ENCODE data around the gene RHEBL1. TPM values are rescaled to one million over a fixed set of nuclear protein-coding genes. Genes with fewer than 3 reads are reported as not detected.

RHEBL1 gene
- total RNA-seq, 3 donors from 2014 or later: 0.59 to 1.3 TPM; not detected in 1

- peaks cover 16% of the 10 kb centered on the region for H3K36me3 ChIP-seq
Observed at GRCh38 chr12:49054096-49054495, 15.7 kb downstream of the RHEBL1 start.

GRCh38 chr12:49052451-49053208 lies 17.1 kb downstream of the RHEBL1 start:
- no peak overlapping the region for H3K27ac ChIP-seq
- H3K4me3 ChIP-seq: no peak overlapping the region
- peaks cover 19% of the 10 kb centered on the region for H3K36me3 ChIP-seq
- H3K27me3 ChIP-seq: no peaks in the 10 kb centered on the region
- TF ChIP-seq POLR2AphosphoS5 (IDR thresholded peaks at IDR 0.05) (no peak), POLR2A (IDR thresholded peaks at IDR 0.05) (no peak)
- intact Hi-C loops (cut with DNase I; ENCODE audit: low total_unique reads): no loop called here
- no peaks in the 10 kb centered on the region for H3K9me3 ChIP-seq
- peaks cover 7 to 24% of the 10 kb centered on the region in 2 donors for H3K4me1 ChIP-seq
- DNase-seq (ENCODE audit: low spot score in 2 of 2): no peak

More at GRCh38 chr12:49054096-49054495, 15.7 kb downstream of the RHEBL1 start:
- Histone ChIP-seq H3K4me1 (peaks cover 10 to 32% of the 10 kb centered on the region in 2 donors), H3K27ac (no peak overlapping the region), H3K27me3 (no peaks in the 10 kb centered on the region), H3K4me3 (no peak overlapping the region), H3K9me3 (no peaks in the 10 kb centered on the region)
- DNase-seq (ENCODE audit: low spot score in 2 of 2): no peak
- intact Hi-C loops (cut with DNase I; ENCODE audit: low total_unique reads): no loop called here
- TF ChIP-seq CTCF (IDR thresholded peaks at IDR 0.05) (no peak), POLR2A (IDR thresholded peaks at IDR 0.05) (no peak), POLR2AphosphoS5 (IDR thresholded peaks at IDR 0.05) (no peak)

GRCh38 chr12:49051777-49052438 lies 17.9 kb downstream of the RHEBL1 start:
- no peak for TF ChIP-seq POLR2AphosphoS5 (IDR thresholded peaks at IDR 0.05)
- TF ChIP-seq CTCF (IDR thresholded peaks at IDR 0.05): no peak
- no peak for TF ChIP-seq POLR2A (IDR thresholded peaks at IDR 0.05)
- no peak for DNase-seq (ENCODE audit: low spot score in 2 of 2)
- intact Hi-C loops (cut with DNase I; ENCODE audit: low total_unique reads): no loop called here
- Histone ChIP-seq H3K27me3 (no peaks in the 10 kb centered on the region), H3K36me3 (peaks cover 19% of the 10 kb centered on the region), H3K4me1 (peaks cover 2 to 17% of the 10 kb centered on the region in 2 donors), H3K4me3 (no peak overlapping the region), H3K27ac (no peak overlapping the region), H3K9me3 (no peaks in the 10 kb centered on the region)

- intact Hi-C loops (cut with DNase I; ENCODE audit: low total_unique reads): no loop called here
- H3K27me3 ChIP-seq: no peaks in the 10 kb centered on the region
- H3K27ac ChIP-seq: no peak overlapping the region
- H3K4me3 ChIP-seq: no peak overlapping the region
- H3K36me3 ChIP-seq: peaks cover 21% of the 10 kb centered on the region
- no peak for DNase-seq (ENCODE audit: low spot score in 2 of 2)
- no peaks in the 10 kb centered on the region for H3K9me3 ChIP-seq
- TF ChIP-seq POLR2AphosphoS5 (IDR thresholded peaks at IDR 0.05) (no peak), POLR2A (IDR thresholded peaks at IDR 0.05) (no peak), CTCF (IDR thresholded peaks at IDR 0.05) (no peak)
- peaks cover 0 to 13% of the 10 kb centered on the region in 2 donors for H3K4me1 ChIP-seq
Observed at GRCh38 chr12:49051373-49051764, 18.4 kb downstream of the RHEBL1 start.

- Histone ChIP-seq H3K9me3 (no peaks in the 10 kb centered on the region), H3K4me3 (no peak overlapping the region), H3K36me3 (peaks cover 28% of the 10 kb centered on the region), H3K27ac (no peak overlapping the region), H3K27me3 (no peaks in the 10 kb centered on the region), H3K4me1 (peaks cover 0 to 7% of the 10 kb centered on the region in 2 donors)
- intact Hi-C loops (cut with DNase I; ENCODE audit: low total_unique reads): no loop called here
- DNase-seq (ENCODE audit: low spot score in 2 of 2): no peak
- TF ChIP-seq POLR2AphosphoS5 (IDR thresholded peaks at IDR 0.05) (no peak), POLR2A (IDR thresholded peaks at IDR 0.05) (no peak), CTCF (IDR thresholded peaks at IDR 0.05) (no peak)
Observed at GRCh38 chr12:49050507-49051372, 19.0 kb downstream of the RHEBL1 start.

Measured in breast epithelium (tissue), 4 donors.